Ovary (tissue), 9 donors: ENCODE results near the gene ZNF600. TPM values are rescaled to one million over a fixed set of nuclear protein-coding genes. Genes with fewer than 3 reads are reported as not detected.
"Not testable (repeated sequence)": the region's sequence is repeated elsewhere in the genome, so short reads cannot be mapped to it uniquely, and the experiment has no call there.

Source experiments
- DNase-seq, 5 donors: peaks; one replicate each; pipeline ENCODE4 v3.0.0-alpha.2; 2019 to 2020
- H3K27ac ChIP-seq, 2 donors: fragments of 200-600 bp; one replicate each; pipeline versions ENCODE4 v1.5.1 to v1.8.0; 2019 to 2022
- H3K27me3 ChIP-seq: fragments of 200-600 bp; one replicate; pipeline ENCODE4 v1.8.0; 2022
- H3K36me3 ChIP-seq: fragments of 200-600 bp; sonication (generic); one replicate; pipeline ENCODE4 v1.5.1; 2019
- H3K4me1 ChIP-seq: one replicate; pipeline ENCODE4 v1.8.1; 2013; ENCODE audit warnings: mild to moderate bottlenecking, moderate library complexity; ENCODE audit not compliant: insufficient read depth
- H3K4me3 ChIP-seq: fragments of 200-600 bp; sonication (generic); one replicate; pipeline ENCODE4 v1.5.1; 2017
- H3K9me3 ChIP-seq, 2 donors: fragments of 200-600 bp in 1 of 2; sonication (generic) in 1 of 2; one replicate each; pipeline versions ENCODE4 v1.5.1 to v1.8.1; 2013 to 2019; ENCODE audit warnings: mild to moderate bottlenecking in 1 of 2, moderate library complexity in 1 of 2
- CTCF ChIP-seq, 3 donors: fragments of 450-650 bp in 2 of 3; fragments of 200-600 bp in 1 of 3; IDR thresholded peaks; one replicate each; pipeline versions ENCODE4 v1.5.1 to v1.8.0; 2016 to 2022; ENCODE audit warnings: antibody characterized with exemption in 3 of 3, mild to moderate bottlenecking in 1 of 3
- EP300 ChIP-seq: sonication (generic); formaldehyde crosslinking; IDR thresholded peaks from one replicate; pipeline ENCODE4 v1.6.1; 2017; ENCODE audit warnings: antibody characterized with exemption
- POLR2A ChIP-seq: fragments of 450-650 bp; IDR thresholded peaks from one replicate; pipeline ENCODE4 v1.6.1; 2017; ENCODE audit warnings: antibody characterized with exemption, mild to moderate bottlenecking, moderate library complexity
- WGBS, 3 donors: extraction: QIAGEN DNeasy Blood & Tissue Kit in 1 of 3; methylation state at CpG; one replicate each; pipeline versions ENCODE4 v1.1.5 to v1.1.7; 2013 to 2017; 5-methylcytosine and 5-hydroxymethylcytosine counted together
- intact Hi-C, 4 donors: fragments of 100-400 bp; cut with DNase I; formaldehyde crosslinking; loops; one replicate each; pipeline versions ENCODE4 v1.11.0 to v1.15.1; 2022 to 2023
- polyA plus RNA-seq, 2 donors: library from polyadenylated mRNA; stranded (reverse); fragments of 200-250 nt in 1 of 2; fragments of 350-450 nt in 1 of 2; fragmentation: Illumina TruSeq in 1 of 2; extraction: RNeasy Lipid Tissue Mini Kit (QIAGEN cat#74804) in 1 of 2; gene quantifications; one replicate each; pipeline ENCODE4 v1.2.3, GENCODE V29; 2013 to 2014
- total RNA-seq, 7 donors: library from RNA; depleted of rRNA in 2 of 7; stranded (reverse); fragments of >200 nt in 2 of 7; fragmentation: NEBNext Ultra II Directional in 3 of 7; extraction: Animal tissue kit (Norgen Biotek cat#: 25700) in 3 of 7; gene quantifications; one replicate each; pipeline versions ENCODE4 v1.1.0 to v1.2.4, GENCODE V29; 2016 to 2023
- donor health status: DM: no; HTN: no; CAD: no; lungs with moderate emphysema.
- donor health status: DM: no; HTN: no; CAD: no.
- donor health status: Bipolar disorder and iron deficiency.
- donor health status: DM: yes; HTN: yes; CAD: no.
- donor health status: DM: no; HTN: no; CAD: no.
- donor health status: DM: yes; HTN: yes; CAD: no.

ZNF600 gene
- total and polyA plus RNA-seq, 9 donors: 5.4 to 11.7 (median 8.0) TPM

- Histone ChIP-seq H3K36me3 (no peaks in the 10 kb centered on the region), H3K4me1 (no peaks in the 10 kb centered on the region), H3K4me3 (no peak overlapping the region), H3K9me3 (no peaks in the 10 kb centered on the region), H3K27ac (no peak overlapping the region), H3K27me3 (no peaks in the 10 kb centered on the region)
- TF ChIP-seq EP300: no peak
- no peak for TF ChIP-seq POLR2A
- TF ChIP-seq CTCF (IDR thresholded peaks at IDR 0.05): no peak
- intact Hi-C loops: no loop called here
- 56 to 67% (median 65%) methylated on average over 1 of the region's 1 CpG for WGBS, 3 donors
- DNase-seq: no peak
These were observed 70.1 kb downstream of the ZNF600 start for GRCh38 chr19:52716522-52716921.

- 56 to 69% (median 67%) methylated on average over 4 of the region's 4 CpGs for WGBS, 3 donors
- not testable (repeated sequence) for H3K36me3 ChIP-seq
These were observed 70.7 kb downstream of the ZNF600 start for GRCh38 chr19:52715902-52716301.

GRCh38 chr19:52715330-52715729 is 71.3 kb downstream of the ZNF600 start:
- H3K4me1 ChIP-seq, H3K27ac ChIP-seq, H3K27me3 ChIP-seq, H3K36me3 ChIP-seq, H3K4me3 ChIP-seq, H3K9me3 ChIP-seq, DNase-seq, intact Hi-C loops: not testable (repeated sequence)
- WGBS, 3 donors: 72 to 89% (median 84%) methylated on average over 5 of the region's 5 CpGs

More at GRCh38 chr19:52715902-52716301, 70.7 kb downstream of the ZNF600 start:
- H3K27ac ChIP-seq, H3K27me3 ChIP-seq, H3K4me1 ChIP-seq, intact Hi-C loops, H3K4me3 ChIP-seq, H3K9me3 ChIP-seq, DNase-seq: not testable (repeated sequence)

Other genes with a start within 250 kb of the ZNF600 start
- 10 to 100 TPM in 6 of 7 donors, 1 to 10 TPM in 1; 9.2 to 21.7 (median 15.7) TPM for gene ZNF701, start 216.5 kb downstream of the ZNF600 start, total RNA-seq
- 1 to 10 TPM; 7.3 to 7.9 TPM for gene ZNF701, start 216.5 kb downstream of the ZNF600 start, polyA plus RNA-seq
- 10 to 100 TPM; 50.8 to 84.9 (median 59.0) TPM for gene ZNF83, start 148.4 kb downstream of the ZNF600 start, total RNA-seq
- gene ZNF83, start 148.4 kb downstream of the ZNF600 start, polyA plus RNA-seq: 10 to 100 TPM; 65.2 to 66.8 TPM
- 10 to 100 TPM in 6 of 7 donors, 1 to 10 TPM in 1; 9.9 to 21.5 (median 17.7) TPM for gene ZNF611, start 51.7 kb downstream of the ZNF600 start, total RNA-seq
- gene ZNF611, start 51.7 kb downstream of the ZNF600 start, polyA plus RNA-seq: 1 to 10 TPM; 5.9 to 6.6 TPM
- gene ZNF28, start 34.8 kb upstream of the ZNF600 start, total RNA-seq: 10 to 100 TPM in 5 of 7 donors, 1 to 10 TPM in 2; 7.9 to 14.1 (median 11.0) TPM
- gene ZNF28, start 34.8 kb upstream of the ZNF600 start, polyA plus RNA-seq: 10 to 100 TPM in 1 of 2 donors, 1 to 10 TPM in 1; 3.4 to 11.8 TPM
- gene ZNF468, start 70.8 kb upstream of the ZNF600 start, total RNA-seq: 10 to 100 TPM in 6 of 7 donors, 1 to 10 TPM in 1; 7.0 to 21.0 (median 11.5) TPM
- 10 to 100 TPM in 1 of 2 donors, 1 to 10 TPM in 1; 8.5 to 15.0 TPM for gene ZNF468, start 70.8 kb upstream of the ZNF600 start, polyA plus RNA-seq
- 10 to 100 TPM; 10.7 to 28.5 (median 12.2) TPM for gene ZNF320, start 110.8 kb upstream of the ZNF600 start, total RNA-seq
- gene ZNF320, start 110.8 kb upstream of the ZNF600 start, polyA plus RNA-seq: 10 to 100 TPM in 1 of 2 donors, 1 to 10 TPM in 1; 9.3 to 10.4 TPM
- 1 to 10 TPM; 3.4 to 7.9 (median 4.5) TPM for gene ZNF888, start 136.6 kb upstream of the ZNF600 start, total RNA-seq
- gene ZNF888, start 136.6 kb upstream of the ZNF600 start, polyA plus RNA-seq: 1 to 10 TPM; 2.6 to 3.3 TPM
- 10 to 100 TPM in 4 of 7 donors, 1 to 10 TPM in 3; 3.9 to 15.1 (median 11.5) TPM for gene ZNF816, start 176.1 kb upstream of the ZNF600 start, total RNA-seq
- 1 to 10 TPM; 5.2 to 8.7 TPM for gene ZNF816, start 176.1 kb upstream of the ZNF600 start, polyA plus RNA-seq
- not detected for gene ERVV-1, start 227.1 kb upstream of the ZNF600 start, total RNA-seq
- gene ERVV-1, start 227.1 kb upstream of the ZNF600 start, polyA plus RNA-seq: not detected